Stimulated activated CD4-positive, alpha-beta T cell treated with anti-CD3 and anti-CD28 coated beads, Interleukin-4, amount 100 ng/mL, for 4 hours (primary cell): Measurements from ENCODE around the gene TRAPPC10.

Source experiments
- DNase-seq, 2 experiments: peaks; one replicate each; pipeline ENCODE4 v3.0.0-alpha.2; 2020

TRAPPC10 gene

GRCh38 chr21:44047996-44048560, 36.0 kb downstream of the TRAPPC10 start:
- no peak for DNase-seq

GRCh38 chr21:44049182-44049581, 37.1 kb downstream of the TRAPPC10 start:
- DNase-seq, result no peak

- no peak for DNase-seq
Observed at GRCh38 chr21:44049606-44050005, 37.5 kb downstream of the TRAPPC10 start.

GRCh38 chr21:44050276-44050675, 38.2 kb downstream of the TRAPPC10 start:
- no peak for DNase-seq

- no peak for DNase-seq
Observed at GRCh38 chr21:44051462-44051941, 39.4 kb downstream of the TRAPPC10 start.

GRCh38 chr21:44052071-44052829, 40.1 kb downstream of the TRAPPC10 start:
- DNase-seq, result no peak

- no peak for DNase-seq
Observed at GRCh38 chr21:44052830-44053226, 40.7 kb downstream of the TRAPPC10 start.

- DNase-seq, result no peak
Observed at GRCh38 chr21:44053567-44053966, 41.5 kb downstream of the TRAPPC10 start.

GRCh38 chr21:44054710-44055109, 42.6 kb downstream of the TRAPPC10 start:
- DNase-seq, result no peak

GRCh38 chr21:44057055-44057454, 44.9 kb downstream of the TRAPPC10 start:
- no peak for DNase-seq

GRCh38 chr21:44057960-44058651, 46.0 kb downstream of the TRAPPC10 start:
- DNase-seq, result no peak

GRCh38 chr21:44058652-44058964, 46.5 kb downstream of the TRAPPC10 start:
- DNase-seq, result no peak

- no peak for DNase-seq
Observed at GRCh38 chr21:44058981-44059380, 46.9 kb downstream of the TRAPPC10 start.

- DNase-seq, result no peak
Observed at GRCh38 chr21:44059710-44060109, 47.6 kb downstream of the TRAPPC10 start.

GRCh38 chr21:44062380-44062779, 50.3 kb downstream of the TRAPPC10 start:
- DNase-seq, result no peak

- DNase-seq, result no peak
Observed at GRCh38 chr21:44063151-44063912, 51.2 kb downstream of the TRAPPC10 start.

- DNase-seq, result no peak
Observed at GRCh38 chr21:44064852-44065403, 52.8 kb downstream of the TRAPPC10 start.

- peak; percentile 47 to 84 for DNase-seq
Observed at GRCh38 chr21:44065428-44065827, 53.3 kb downstream of the TRAPPC10 start.

- DNase-seq, result no peak
Observed at GRCh38 chr21:44066116-44066515, 54.0 kb downstream of the TRAPPC10 start.

GRCh38 chr21:44067011-44067839, 55.1 kb downstream of the TRAPPC10 start:
- no peak for DNase-seq

GRCh38 chr21:44070391-44070790, 58.3 kb downstream of the TRAPPC10 start:
- DNase-seq, result no peak
